Breast epithelium (tissue), 4 donors: ENCODE results near the gene GSX1. TPM values are rescaled to one million over a fixed set of nuclear protein-coding genes. Genes with fewer than 3 reads are reported as not detected.

Experiments
- DNase-seq, 2 donors: peaks; one replicate each; pipeline ENCODE4 v3.0.0-alpha.2; 2019; ENCODE audit warnings: low spot score in 2 of 2
- H3K27ac ChIP-seq, 2 donors: fragments of 200-600 bp; sonication (generic) in 1 of 2; one replicate each; pipeline ENCODE4 v1.5.1; 2016 to 2019; ENCODE audit warnings: mild to moderate bottlenecking in 1 of 2
- H3K27me3 ChIP-seq, 2 donors: fragments of 200-600 bp; sonication (generic) in 1 of 2; one replicate each; pipeline versions ENCODE4 v1.5.1 to v1.6.0; 2017 to 2019; ENCODE audit warnings: control low read depth in 1 of 2, mild to moderate bottlenecking in 1 of 2
- H3K36me3 ChIP-seq: fragments of 200-600 bp; one replicate; pipeline ENCODE4 v1.5.1; 2019
- H3K4me1 ChIP-seq, 2 donors: fragments of 200-600 bp; sonication (generic); one replicate each; pipeline ENCODE4 v1.5.1; 2016 to 2019; ENCODE audit warnings: control low read depth in 1 of 2
- H3K4me3 ChIP-seq, 3 donors: fragments of 200-600 bp; sonication (generic); 1 replicate in 2 of 3; 2 replicates in 1 of 3; pipeline ENCODE4 v1.5.1; 2016 to 2019; ENCODE audit warnings: mild to moderate bottlenecking in 3 of 3, moderate library complexity in 2 of 3
- H3K9me3 ChIP-seq, 2 donors: fragments of 200-600 bp; sonication (generic) in 1 of 2; one replicate each; pipeline ENCODE4 v1.5.1; 2016 to 2019; ENCODE audit warnings: control low read depth in 1 of 2
- CTCF ChIP-seq, 3 donors: fragments of 450-650 bp; IDR thresholded peaks; one replicate each; pipeline ENCODE4 v1.5.1; 2016 to 2017; ENCODE audit warnings: antibody characterized with exemption in 3 of 3, mild to moderate bottlenecking in 3 of 3, moderate library complexity in 3 of 3
- POLR2A ChIP-seq: fragments of 450-650 bp; IDR thresholded peaks from one replicate; pipeline ENCODE4 v1.6.1; 2016; ENCODE audit warnings: antibody characterized with exemption, mild to moderate bottlenecking, moderate library complexity
- POLR2AphosphoS5 ChIP-seq, 3 donors: sonication (generic); formaldehyde crosslinking; IDR thresholded peaks; one replicate each; pipeline ENCODE4 v1.6.1; 2017; ENCODE audit warnings: antibody characterized with exemption in 3 of 3
- intact Hi-C: fragments of 100-400 bp; cut with DNase I; formaldehyde crosslinking; loops from one replicate; pipeline ENCODE4 v1.15.1; 2023; ENCODE audit warnings: low total_unique reads
- total RNA-seq, 3 donors: library from RNA; depleted of rRNA; stranded (reverse); fragments of >200 nt; gene quantifications; one replicate each; pipeline ENCODE4 v1.1.0, GENCODE V29; 2016

The GSX1 gene
- total RNA-seq, 3 donors from 2014 or later, result not detected

- Histone ChIP-seq H3K27ac (no peak overlapping the region), H3K27me3 (peaks cover 0 to 22% of the 10 kb centered on the region in 2 donors), H3K4me1 (no peaks in the 10 kb centered on the region), H3K36me3 (no peaks in the 10 kb centered on the region), H3K4me3 (no peak overlapping the region), H3K9me3 (no peaks in the 10 kb centered on the region)
- intact Hi-C loops, result no loop called here
- DNase-seq, result no peak
- TF ChIP-seq POLR2A (no peak), CTCF (IDR thresholded peaks at IDR 0.05) (no peak), POLR2AphosphoS5 (IDR thresholded peaks at IDR 0.05) (no peak)
These were observed 16.3 kb upstream of the GSX1 start for GRCh38 chr13:27775943-27776342.

- Histone ChIP-seq H3K4me3 (no peak overlapping the region), H3K9me3 (no peaks in the 10 kb centered on the region), H3K27ac (no peak overlapping the region), H3K4me1 (no peaks in the 10 kb centered on the region), H3K36me3 (no peaks in the 10 kb centered on the region), H3K27me3 (peaks cover 0 to 5% of the 10 kb centered on the region in 2 donors)
- no peak for DNase-seq
- intact Hi-C loops, result loop anchor here (2.0 kb wide), 1 partner anchor 417 kb away; no protein-coding TSS in a partner anchor
- no peak for TF ChIP-seq CTCF (IDR thresholded peaks at IDR 0.05)
- TF ChIP-seq POLR2AphosphoS5 (IDR thresholded peaks at IDR 0.05), result no peak
- no peak for TF ChIP-seq POLR2A
These were observed 10.1 kb upstream of the GSX1 start for GRCh38 chr13:27782151-27782550.

- no peak for DNase-seq
- TF ChIP-seq POLR2A, result no peak
- peak in 1 of 3 donors; percentile 25 for TF ChIP-seq CTCF (IDR thresholded peaks at IDR 0.05)
- Histone ChIP-seq H3K27ac (no peak overlapping the region), H3K36me3 (no peaks in the 10 kb centered on the region), H3K27me3 (peaks cover 0 to 6% of the 10 kb centered on the region in 2 donors), H3K4me3 (no peak overlapping the region), H3K9me3 (no peaks in the 10 kb centered on the region), H3K4me1 (no peaks in the 10 kb centered on the region)
- intact Hi-C loops, result loop anchor here (2.0 kb wide), 1 partner anchor 418 kb away; no protein-coding TSS in a partner anchor
These were observed 9.2 kb upstream of the GSX1 start for GRCh38 chr13:27783111-27783510.

GRCh38 chr13:27788271-27788670, 4.0 kb upstream of the GSX1 start:
- TF ChIP-seq CTCF (IDR thresholded peaks at IDR 0.05), result no peak
- TF ChIP-seq POLR2A, result no peak
- no peak for TF ChIP-seq POLR2AphosphoS5 (IDR thresholded peaks at IDR 0.05)
- Histone ChIP-seq H3K36me3 (no peaks in the 10 kb centered on the region), H3K9me3 (no peaks in the 10 kb centered on the region), H3K27me3 (peaks cover 13 to 57% of the 10 kb centered on the region in 2 donors), H3K4me1 (peaks cover 0 to 12% of the 10 kb centered on the region in 2 donors), H3K27ac (no peak overlapping the region), H3K4me3 (no peak overlapping the region)
- intact Hi-C loops, result no loop called here
- no peak for DNase-seq

- intact Hi-C loops, result no loop called here
- no peak overlapping the region for H3K27ac ChIP-seq
- peaks cover 0 to 12% of the 10 kb centered on the region in 2 donors for H3K4me1 ChIP-seq
- H3K9me3 ChIP-seq, result no peaks in the 10 kb centered on the region
- no peak for TF ChIP-seq POLR2A
- no peak for TF ChIP-seq POLR2AphosphoS5 (IDR thresholded peaks at IDR 0.05)
- TF ChIP-seq CTCF (IDR thresholded peaks at IDR 0.05), result no peak
- no peak for DNase-seq
- peaks cover 19 to 66% of the 10 kb centered on the region in 2 donors for H3K27me3 ChIP-seq
- no peak overlapping the region for H3K4me3 ChIP-seq
- H3K36me3 ChIP-seq, result no peaks in the 10 kb centered on the region
These were observed 3.2 kb upstream of the GSX1 start for GRCh38 chr13:27789153-27789494.
